ENCODE results near the gene CDH12. TPM values are rescaled to one million over a fixed set of nuclear protein-coding genes. Genes with fewer than 3 reads are reported as not detected.

The CDH12 gene
- total and polyA plus RNA-seq, 5 experiments from 2014 or later: not detected

DNA sequence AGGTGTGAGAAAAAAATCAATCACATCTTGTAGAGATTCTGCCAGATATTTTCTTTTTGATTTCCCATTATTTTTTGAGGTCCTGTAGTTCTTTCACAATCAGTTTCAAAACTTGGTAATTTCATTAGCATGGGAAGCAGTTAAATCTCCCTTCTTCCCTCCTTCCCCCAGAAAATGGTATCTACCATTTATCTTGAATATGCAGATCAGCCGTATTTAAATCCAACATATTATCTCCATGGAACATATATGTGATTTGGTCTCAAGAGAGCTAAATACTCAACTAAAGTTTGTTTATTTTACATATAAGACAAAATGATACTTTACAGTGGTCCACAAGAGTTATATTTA lies 1034.8 kb downstream of the CDH12 start:
- no peak overlapping the region for H3K27ac Mint-ChIP-seq
- POLR2A ChIA-PET: no interaction called here
- H3K4me3 Mint-ChIP-seq: no peak overlapping the region
- H3K36me3 Mint-ChIP-seq: no peaks in the 10 kb centered on the region
- no peaks in the 10 kb centered on the region for H3K27me3 Mint-ChIP-seq
- DNase-seq (no peak), ATAC-seq (no peak)
- H3K9me3 Mint-ChIP-seq: peaks cover 0 to 4% (median 0%) of the 10 kb centered on the region in 9 donors
- H3K4me1 Mint-ChIP-seq: peaks cover 0 to 4% (median 0%) of the 10 kb centered on the region in 4 donors

DNA sequence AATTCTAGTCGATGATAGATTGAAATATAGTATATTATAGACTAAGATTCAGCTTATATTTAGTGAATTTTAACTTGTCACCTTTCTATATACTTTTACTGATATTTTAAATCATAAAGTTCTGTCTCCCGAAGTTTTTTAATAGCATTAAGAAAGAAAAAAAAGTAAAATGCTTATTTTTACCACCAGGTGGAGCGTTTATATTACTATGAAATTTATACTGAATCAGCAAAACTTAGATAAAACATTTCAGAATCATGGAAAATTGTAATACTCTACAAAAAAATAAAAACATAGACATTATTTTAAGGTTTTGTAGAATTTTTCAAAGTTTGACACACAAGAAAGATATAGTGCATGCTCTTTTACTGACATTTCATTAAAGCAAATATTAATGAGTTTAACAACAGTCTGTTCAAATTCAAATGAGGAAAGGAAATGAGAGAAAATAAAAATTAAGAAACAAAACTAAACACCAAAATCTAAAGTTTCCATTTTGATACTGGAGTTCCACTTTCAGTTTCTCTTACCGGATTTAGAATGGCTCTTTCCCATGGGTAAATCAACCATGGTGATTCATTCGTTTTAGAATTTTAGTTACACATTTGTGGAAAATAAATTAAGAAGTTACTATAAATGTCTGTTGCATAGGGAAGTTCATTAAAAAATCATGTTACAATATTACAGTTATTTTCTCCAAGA lies 1035.3 kb downstream of the CDH12 start:
- peaks cover 0 to 4% (median 0%) of the 10 kb centered on the region in 4 donors for H3K4me1 Mint-ChIP-seq
- POLR2A ChIA-PET: no interaction called here
- H3K9me3 Mint-ChIP-seq: peaks cover 0 to 4% (median 0%) of the 10 kb centered on the region in 9 donors
- DNase-seq (no peak), ATAC-seq (no peak)
- H3K27ac Mint-ChIP-seq: no peak overlapping the region
- H3K27me3 Mint-ChIP-seq: no peaks in the 10 kb centered on the region
- H3K4me3 Mint-ChIP-seq: no peak overlapping the region
- no peaks in the 10 kb centered on the region for H3K36me3 Mint-ChIP-seq

DNA sequence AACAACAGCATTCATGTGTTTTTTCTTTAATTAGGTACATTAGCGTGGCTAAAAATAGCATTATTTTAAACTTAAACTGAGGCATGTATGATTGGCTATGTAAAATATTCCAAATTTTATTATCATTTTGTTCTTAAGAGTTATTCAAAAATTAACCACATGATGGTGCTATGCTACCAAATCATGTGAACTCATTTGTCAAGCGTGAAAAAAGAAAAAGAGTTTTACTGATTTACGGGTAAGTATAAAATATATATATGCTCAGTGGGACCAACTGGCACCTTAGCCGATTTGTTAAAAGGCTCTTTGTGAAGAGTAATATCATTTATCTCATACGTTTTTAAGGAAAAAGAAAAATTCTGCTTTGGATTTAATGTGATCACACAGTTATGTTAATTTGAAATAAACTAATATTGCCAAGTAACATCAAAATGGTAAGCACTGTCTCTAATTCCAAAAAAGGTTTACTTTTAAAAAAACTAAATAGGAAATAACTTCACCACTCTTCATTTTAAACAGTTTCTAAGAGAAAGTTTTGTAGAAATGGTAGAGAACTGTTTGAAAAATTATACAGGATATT lies 1042.3 kb downstream of the CDH12 start:
- H3K4me1 Mint-ChIP-seq: no peaks in the 10 kb centered on the region
- H3K4me3 Mint-ChIP-seq: no peak overlapping the region
- DNase-seq: no peak
- POLR2A ChIA-PET: no interaction called here
- ATAC-seq: no peak
- H3K36me3 Mint-ChIP-seq: no peaks in the 10 kb centered on the region
- H3K9me3 Mint-ChIP-seq: peaks cover 0 to 9% (median 0%) of the 10 kb centered on the region in 9 donors
- H3K27ac Mint-ChIP-seq: no peak overlapping the region
- H3K27me3 Mint-ChIP-seq: no peaks in the 10 kb centered on the region

DNA sequence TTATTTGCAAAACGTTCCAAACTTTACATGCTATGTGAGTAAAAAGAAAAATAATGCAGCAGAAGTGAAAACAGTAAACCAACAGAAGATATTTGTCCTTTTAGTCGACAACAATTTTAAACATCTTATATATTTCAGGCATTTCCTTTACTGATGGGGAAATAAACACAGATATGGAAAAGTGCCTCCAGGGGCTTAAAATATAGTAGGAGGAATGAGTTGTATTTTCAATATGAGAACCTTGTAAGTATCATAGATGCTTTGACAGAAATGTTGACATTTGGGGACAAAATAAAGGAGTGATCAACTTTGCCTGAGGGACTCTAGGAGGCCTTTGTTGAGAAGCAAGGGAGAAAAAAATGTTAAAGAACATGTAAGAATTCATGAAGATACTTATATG lies 1043.5 kb downstream of the CDH12 start:
- Mint-ChIP-seq H3K27me3 (no peaks in the 10 kb centered on the region), H3K36me3 (no peaks in the 10 kb centered on the region), H3K4me3 (no peak overlapping the region), H3K4me1 (no peaks in the 10 kb centered on the region), H3K27ac (no peak overlapping the region), H3K9me3 (peaks cover 0 to 9% (median 0%) of the 10 kb centered on the region in 9 donors)
- POLR2A ChIA-PET: no interaction called here
- no peak for ATAC-seq
- no peak for DNase-seq

DNA sequence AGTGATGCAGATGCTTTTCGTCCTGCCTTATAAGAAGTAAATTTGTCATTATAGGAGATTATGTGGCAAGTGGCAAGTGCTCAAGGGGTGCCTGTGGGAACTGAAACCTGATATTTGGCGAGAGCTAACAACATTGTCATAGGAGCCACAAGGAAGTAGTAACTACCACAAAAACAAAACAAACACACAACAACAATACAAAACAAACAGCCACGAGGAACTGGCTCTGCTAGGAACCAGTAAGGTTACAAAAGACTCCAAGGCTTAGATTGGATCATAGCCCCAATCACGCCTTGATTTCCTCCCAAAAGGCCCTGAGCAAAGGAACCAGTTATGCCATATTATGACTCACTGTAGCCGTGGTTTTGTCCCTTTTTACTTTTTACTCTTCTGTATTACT lies 1045.2 kb downstream of the CDH12 start:
- H3K27me3 Mint-ChIP-seq: no peaks in the 10 kb centered on the region
- H3K27ac Mint-ChIP-seq: no peak overlapping the region
- no peaks in the 10 kb centered on the region for H3K4me1 Mint-ChIP-seq

DNA sequence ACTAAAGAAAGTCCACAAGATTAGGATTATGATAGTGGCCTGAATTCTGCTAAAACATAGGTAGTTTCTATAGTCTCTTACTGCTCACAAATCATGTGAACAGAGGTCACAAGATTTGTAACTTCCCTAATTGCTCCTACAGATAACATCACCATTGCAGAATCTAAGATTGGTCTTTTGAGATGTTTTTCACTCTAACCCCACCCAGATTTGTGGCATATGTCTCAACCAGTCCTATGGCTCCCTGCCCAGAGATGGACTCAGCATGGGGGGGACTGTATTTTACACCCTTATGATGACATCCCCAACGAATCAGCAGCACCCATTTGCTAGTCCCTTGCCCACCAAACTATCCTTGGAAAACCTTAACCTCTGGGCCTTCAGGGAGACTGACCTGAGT lies 1046.2 kb downstream of the CDH12 start:
- ATAC-seq: no peak
- H3K9me3 Mint-ChIP-seq: peaks cover 0 to 9% (median 0%) of the 10 kb centered on the region in 9 donors
- no peak overlapping the region for H3K27ac Mint-ChIP-seq
- no peak for DNase-seq
- no peaks in the 10 kb centered on the region for H3K36me3 Mint-ChIP-seq
- H3K4me3 Mint-ChIP-seq: no peak overlapping the region
- no peaks in the 10 kb centered on the region for H3K4me1 Mint-ChIP-seq
- H3K27me3 Mint-ChIP-seq: no peaks in the 10 kb centered on the region
- POLR2A ChIA-PET: no interaction called here

More for the DNA sequence above, 1045.2 kb downstream of the CDH12 start:
- POLR2A ChIA-PET: no interaction called here
- no peak for DNase-seq
- Mint-ChIP-seq H3K36me3 (no peaks in the 10 kb centered on the region), H3K9me3 (peaks cover 0 to 9% (median 0%) of the 10 kb centered on the region in 9 donors), H3K4me3 (no peak overlapping the region)
- ATAC-seq: no peak

DNA sequence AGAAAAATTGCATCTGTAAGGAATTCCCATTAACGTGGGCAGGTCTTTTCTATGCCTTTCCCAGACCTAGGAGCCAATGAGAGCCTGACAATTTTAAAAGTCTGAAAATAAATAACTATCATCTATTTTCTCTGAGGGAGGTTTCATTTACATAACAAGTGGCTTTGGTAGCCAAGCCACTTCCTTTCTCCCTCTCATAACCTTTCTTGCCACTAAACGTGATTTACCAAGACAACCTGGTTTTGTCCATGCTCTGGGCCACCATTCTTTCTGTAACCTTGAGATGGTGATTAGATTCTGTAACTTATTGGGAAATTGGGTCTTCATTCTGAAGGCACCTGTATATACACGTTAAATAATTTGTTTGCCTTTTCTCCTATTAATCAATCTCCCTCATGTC lies 1046.9 kb downstream of the CDH12 start:
- no peaks in the 10 kb centered on the region for H3K4me1 Mint-ChIP-seq
- no peak overlapping the region for H3K4me3 Mint-ChIP-seq
- H3K36me3 Mint-ChIP-seq: no peaks in the 10 kb centered on the region
- H3K27me3 Mint-ChIP-seq: no peaks in the 10 kb centered on the region
- ATAC-seq (no peak), DNase-seq (no peak)
- POLR2A ChIA-PET: no interaction called here
- H3K9me3 Mint-ChIP-seq: peaks cover 0 to 9% (median 3%) of the 10 kb centered on the region in 9 donors
- no peak overlapping the region for H3K27ac Mint-ChIP-seq

DNA sequence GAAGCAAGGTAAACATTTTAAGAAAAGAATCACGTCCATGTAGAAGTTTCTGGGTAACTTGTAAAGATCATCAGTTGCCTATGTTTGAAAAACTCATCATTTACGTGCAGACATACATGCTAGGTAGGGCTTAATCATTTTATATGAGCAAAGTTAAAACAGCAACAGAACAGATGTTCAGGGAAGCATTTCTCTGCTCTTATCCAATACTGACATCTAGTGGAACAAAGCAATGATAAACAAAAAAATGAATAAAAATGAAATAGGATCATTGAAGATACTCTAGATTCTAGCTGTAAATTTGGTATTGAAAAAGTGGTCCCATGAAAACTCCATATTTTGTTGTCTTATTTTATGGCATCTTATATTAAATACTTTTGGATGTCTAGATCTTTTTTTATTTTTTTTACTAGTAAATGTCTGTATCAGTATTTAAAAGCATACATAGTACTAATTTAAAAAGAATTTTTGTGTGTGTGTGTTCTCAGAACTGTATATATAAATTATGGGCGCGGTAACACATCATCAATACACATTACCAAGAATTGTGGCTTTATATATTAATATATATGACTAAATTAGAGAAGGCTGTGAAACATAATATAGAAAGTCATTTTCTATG lies 1050.2 kb downstream of the CDH12 start:
- Mint-ChIP-seq H3K9me3 (peaks cover 0 to 18% (median 6%) of the 10 kb centered on the region in 9 donors), H3K4me3 (no peak overlapping the region), H3K27ac (no peak overlapping the region), H3K36me3 (no peaks in the 10 kb centered on the region), H3K4me1 (no peaks in the 10 kb centered on the region), H3K27me3 (no peaks in the 10 kb centered on the region)
- DNase-seq (no peak), ATAC-seq (no peak)
- POLR2A ChIA-PET: no interaction called here

DNA sequence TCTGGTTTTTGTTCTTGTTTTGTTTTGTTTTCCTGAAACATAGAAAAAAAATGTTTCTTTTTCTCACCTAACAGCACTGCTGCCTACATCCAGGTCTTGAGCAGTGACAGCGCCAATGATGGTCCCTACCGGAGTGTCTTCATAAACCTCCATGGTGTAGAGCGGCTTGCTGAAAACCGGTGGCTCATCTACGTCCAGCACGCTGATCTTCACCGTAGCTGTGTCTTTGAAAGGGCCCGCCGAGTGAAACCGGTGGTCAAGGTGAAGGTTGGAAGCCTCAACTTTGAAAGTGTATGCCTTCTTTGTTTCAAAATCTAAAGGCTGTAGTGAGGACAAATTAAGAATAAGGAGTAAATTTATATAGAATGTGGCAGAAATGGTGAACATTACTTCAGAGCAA lies 1051.0 kb downstream of the CDH12 start:
- no peaks in the 10 kb centered on the region for H3K27me3 Mint-ChIP-seq
- ATAC-seq: no peak

DNA sequence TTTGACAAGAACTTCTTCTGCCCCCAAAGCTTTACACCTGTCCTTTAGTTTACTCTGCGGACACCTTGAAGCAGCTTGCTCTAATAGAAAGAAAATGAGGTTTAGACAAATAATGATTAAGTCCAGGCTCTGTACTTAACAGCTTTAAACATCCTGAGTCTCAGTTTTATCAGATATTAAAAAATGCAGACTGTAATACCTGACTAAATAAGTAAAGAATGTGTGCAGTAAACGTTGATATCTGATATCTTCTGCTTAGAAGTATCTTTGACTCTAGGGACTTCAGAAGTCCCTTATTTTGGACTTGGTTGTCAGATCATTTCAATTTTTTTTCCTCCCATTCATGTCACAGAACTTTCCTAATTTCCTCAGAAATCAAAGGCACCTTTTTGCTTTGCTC lies 1060.4 kb downstream of the CDH12 start:
- POLR2A ChIA-PET: no interaction called here
- no peaks in the 10 kb centered on the region for H3K4me1 Mint-ChIP-seq
- peaks cover 0 to 5% (median 2%) of the 10 kb centered on the region in 9 donors for H3K9me3 Mint-ChIP-seq
- no peak overlapping the region for H3K27ac Mint-ChIP-seq
- no peak for ATAC-seq
- H3K4me3 Mint-ChIP-seq: no peak overlapping the region
- DNase-seq: no peak
- H3K36me3 Mint-ChIP-seq: no peaks in the 10 kb centered on the region
- no peaks in the 10 kb centered on the region for H3K27me3 Mint-ChIP-seq

More for the DNA sequence above, 1051.0 kb downstream of the CDH12 start:
- POLR2A ChIA-PET: no interaction called here
- H3K4me1 Mint-ChIP-seq: no peaks in the 10 kb centered on the region
- no peak for DNase-seq
- no peak overlapping the region for H3K27ac Mint-ChIP-seq
- no peak overlapping the region for H3K4me3 Mint-ChIP-seq
- H3K9me3 Mint-ChIP-seq: peaks cover 0 to 18% (median 8%) of the 10 kb centered on the region in 9 donors
- H3K36me3 Mint-ChIP-seq: no peaks in the 10 kb centered on the region

DNA sequence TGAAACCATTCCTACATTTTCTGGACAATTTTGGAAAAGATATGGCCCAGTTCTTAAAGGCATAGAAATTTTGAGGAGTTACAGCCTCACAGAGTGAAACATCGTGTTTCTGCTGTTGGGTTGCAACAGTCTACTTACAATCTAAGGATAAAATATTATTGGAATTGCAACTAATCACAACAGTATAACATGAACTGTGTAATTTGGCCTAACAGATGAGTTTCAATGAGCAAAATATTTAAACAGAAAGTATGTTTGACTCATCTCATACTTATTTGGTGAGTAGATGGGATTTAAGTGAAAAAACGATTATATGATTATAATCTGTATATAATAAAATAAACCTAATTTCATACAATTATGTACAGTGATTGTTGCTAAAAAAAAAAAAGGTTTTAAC lies 1061.8 kb downstream of the CDH12 start:
- POLR2A ChIA-PET: no interaction called here
- Mint-ChIP-seq H3K4me1 (no peaks in the 10 kb centered on the region), H3K27me3 (no peaks in the 10 kb centered on the region), H3K27ac (no peak overlapping the region), H3K9me3 (peaks cover 0 to 7% (median 1%) of the 10 kb centered on the region in 9 donors), H3K36me3 (no peaks in the 10 kb centered on the region), H3K4me3 (no peak overlapping the region)
- ATAC-seq (no peak), DNase-seq (no peak)

DNA sequence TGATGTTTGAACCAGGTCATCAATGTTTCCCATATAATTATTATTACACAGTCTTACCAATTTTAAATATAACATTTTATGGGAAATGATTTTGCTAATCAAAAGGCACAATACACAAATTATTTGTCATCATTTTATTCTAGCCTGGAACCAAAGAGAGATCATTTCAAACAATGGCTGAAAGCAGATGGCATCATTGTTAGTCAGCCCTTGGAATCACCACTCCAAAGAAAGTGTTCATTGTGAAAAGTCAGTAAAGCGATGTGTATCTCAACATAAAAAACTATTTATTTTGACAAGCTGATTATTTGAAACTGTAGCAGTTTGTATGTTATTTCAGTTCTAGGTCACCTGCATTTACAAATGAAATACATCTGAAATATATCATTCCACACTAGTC lies 1068.7 kb downstream of the CDH12 start:
- Mint-ChIP-seq H3K9me3 (peaks cover 0 to 19% (median 3%) of the 10 kb centered on the region in 9 donors), H3K4me3 (no peak overlapping the region), H3K27ac (no peak overlapping the region), H3K36me3 (no peaks in the 10 kb centered on the region), H3K27me3 (no peaks in the 10 kb centered on the region), H3K4me1 (no peaks in the 10 kb centered on the region)
- POLR2A ChIA-PET: no interaction called here
- ATAC-seq (no peak), DNase-seq (no peak)

DNA sequence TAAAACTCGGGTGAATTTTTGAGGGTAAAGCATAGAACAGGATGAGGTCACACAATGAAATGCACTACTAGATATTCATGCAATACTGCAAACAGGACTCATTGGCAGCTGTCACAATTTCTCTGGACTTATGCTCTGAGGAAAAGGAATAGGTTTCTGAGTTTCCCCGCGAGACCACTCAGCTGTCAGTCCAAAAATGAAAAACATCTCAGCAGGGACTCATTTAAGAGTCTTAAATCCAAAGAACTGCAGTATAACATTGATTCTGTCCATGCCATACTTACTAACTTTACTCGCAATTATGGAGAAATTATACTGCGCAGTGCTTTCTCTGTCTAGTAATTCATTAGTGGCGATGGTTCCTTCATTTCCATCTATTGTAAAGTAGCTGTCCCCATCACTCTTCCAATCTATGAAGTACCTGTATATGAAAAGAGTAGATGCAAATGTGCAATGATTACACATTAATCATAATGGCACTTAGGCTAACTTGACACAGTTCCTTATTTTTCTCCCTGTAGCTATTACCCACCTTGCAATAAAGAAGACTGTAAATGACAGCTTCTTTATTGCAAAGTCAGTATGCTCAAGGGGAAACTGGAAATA lies 1070.0 kb downstream of the CDH12 start:
- ATAC-seq (no peak), DNase-seq (no peak)
- Mint-ChIP-seq H3K4me3 (no peak overlapping the region), H3K27me3 (no peaks in the 10 kb centered on the region), H3K9me3 (peaks cover 0 to 19% (median 3%) of the 10 kb centered on the region in 9 donors), H3K36me3 (no peaks in the 10 kb centered on the region), H3K4me1 (no peaks in the 10 kb centered on the region), H3K27ac (no peak overlapping the region)
- POLR2A ChIA-PET: no interaction called here

All from naive thymus-derived CD8-positive, alpha-beta T cell (primary cell).